ACC112 (cell line): ENCODE measurements around the gene FSTL3.

Experiments
- H2AFZ ChIP-seq: fragments of 200-600 bp; sonication (generic); one replicate; pipeline ENCODE4 v1.6.0; 2017; ENCODE audit warnings: antibody characterized with exemption, low read length; ENCODE audit not compliant: unreplicated experiment
- H3K27ac ChIP-seq: fragments of 200-600 bp; sonication (generic); 2 replicates; pipeline ENCODE4 v1.5.1; 2014; ENCODE audit warnings: low read depth, mild to moderate bottlenecking, antibody characterized with exemption, low read length, moderate library complexity
- H3K27me3 ChIP-seq: fragments of 200-600 bp; sonication (generic); 2 replicates; pipeline ENCODE4 v1.6.1; 2014; ENCODE audit warnings: mild to moderate bottlenecking, antibody characterized with exemption, low read length, moderate library complexity, mixed read lengths; ENCODE audit not compliant: insufficient read depth
- H3K36me3 ChIP-seq: fragments of 200-600 bp; sonication (generic); 2 replicates; pipeline ENCODE4 v1.6.1; 2016; ENCODE audit warnings: mild to moderate bottlenecking, antibody characterized with exemption, low read length, moderate library complexity, mixed read lengths; ENCODE audit not compliant: insufficient read depth
- H3K4me1 ChIP-seq: fragments of 200-600 bp; sonication (generic); one replicate; pipeline ENCODE4 v1.6.1; 2016; ENCODE audit warnings: low read length, mixed read lengths; ENCODE audit not compliant: insufficient read depth, unreplicated experiment, control insufficient read depth
- H3K4me3 ChIP-seq: fragments of 200-600 bp; sonication (generic); 2 replicates; pipeline ENCODE4 v1.5.1; 2014; ENCODE audit warnings: mild to moderate bottlenecking, low read depth, low read length
- H3K79me2 ChIP-seq: fragments of 200-600 bp; sonication (generic); one replicate; pipeline ENCODE4 v1.6.0; 2016; ENCODE audit warnings: low read length; ENCODE audit not compliant: control insufficient read depth, unreplicated experiment, insufficient read depth

Gene FSTL3

DNA sequence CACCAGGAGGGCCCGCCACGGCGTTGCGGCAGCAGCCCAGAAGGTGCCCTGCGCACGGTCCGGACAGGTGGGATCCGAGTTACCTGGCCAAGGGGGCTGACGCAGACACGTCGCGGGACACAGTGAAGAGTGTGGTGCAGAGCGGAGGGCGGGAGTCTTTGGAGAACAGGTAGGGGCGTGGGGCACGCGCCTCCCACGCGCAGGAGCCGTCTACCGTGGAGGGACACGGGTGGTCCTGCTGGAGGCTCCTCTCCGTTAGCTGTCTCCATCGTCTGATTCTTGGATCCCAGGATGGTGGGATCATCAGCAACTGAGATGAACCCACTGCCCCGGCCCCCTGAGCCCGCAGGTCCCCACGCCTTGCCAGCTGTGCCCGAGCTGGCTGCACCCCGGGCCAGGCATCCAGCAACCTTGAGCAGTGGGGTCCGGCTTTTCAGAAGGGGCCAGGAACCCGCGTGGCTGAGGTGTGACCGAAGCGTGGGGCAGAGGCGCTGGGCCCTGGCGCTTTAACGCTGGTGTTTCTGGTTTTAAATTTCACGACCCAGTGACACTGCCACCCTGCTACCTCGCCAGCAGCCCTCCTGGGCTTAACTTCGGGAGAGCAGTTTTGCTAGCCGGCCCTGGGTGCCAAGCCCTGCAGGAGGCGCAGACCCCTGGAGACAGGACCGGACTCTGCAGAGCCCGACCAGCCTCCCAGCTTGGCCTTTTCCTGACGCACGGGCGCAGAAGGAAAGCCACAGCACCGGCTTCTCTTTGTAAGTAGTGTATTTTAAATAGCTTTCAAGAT, 29.2 kb upstream of the FSTL3 start:
- H3K4me3 ChIP-seq = no peak overlapping the region
- no peak overlapping the region for H2AFZ ChIP-seq
- H3K27me3 ChIP-seq = no peaks in the 10 kb centered on the region
- H3K79me2 ChIP-seq = peaks cover 6% of the 10 kb centered on the region
- H3K27ac ChIP-seq = no peak overlapping the region
- no peaks in the 10 kb centered on the region for H3K36me3 ChIP-seq
- H3K4me1 ChIP-seq = no peaks in the 10 kb centered on the region

DNA sequence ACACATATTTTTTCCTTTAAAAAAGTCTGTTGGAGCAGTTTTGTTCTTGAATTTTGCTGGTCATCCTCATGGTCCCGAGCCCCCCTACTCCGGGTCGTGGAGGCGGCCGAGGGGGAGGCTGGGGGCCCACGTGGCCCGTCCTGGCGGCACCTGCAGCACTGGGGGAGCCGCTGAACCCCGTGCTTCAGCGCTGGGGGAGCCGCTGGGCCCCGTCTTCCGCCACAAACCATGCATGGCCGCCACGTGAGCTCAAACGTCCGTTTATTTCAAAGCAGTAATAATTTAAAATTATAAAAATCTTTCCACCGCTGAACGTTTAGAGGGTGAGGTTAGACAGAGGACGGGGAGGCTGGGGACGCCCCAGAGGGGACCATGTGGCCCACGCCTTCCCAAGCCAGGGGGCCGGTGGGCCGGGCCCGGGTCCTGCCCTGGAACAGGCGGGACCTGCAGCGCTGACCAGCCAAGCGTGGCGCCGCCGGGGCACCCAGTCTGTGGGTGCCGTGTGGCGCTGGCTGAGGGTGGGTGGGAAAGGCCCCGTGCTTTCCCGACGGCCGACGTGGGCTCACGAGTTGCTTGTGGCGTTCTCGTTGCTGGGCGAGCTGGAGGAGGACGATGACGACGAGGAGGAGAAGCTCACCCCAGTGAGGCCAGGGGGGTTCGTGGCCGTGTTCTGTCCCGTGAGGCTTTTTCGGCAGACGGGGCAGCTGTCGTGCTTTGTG, 28.5 kb upstream of the FSTL3 start:
- no peaks in the 10 kb centered on the region for H3K36me3 ChIP-seq
- no peaks in the 10 kb centered on the region for H3K4me1 ChIP-seq
- no peak overlapping the region for H3K4me3 ChIP-seq
- no peak overlapping the region for H3K27ac ChIP-seq
- peaks cover 12% of the 10 kb centered on the region for H3K79me2 ChIP-seq
- no peak overlapping the region for H2AFZ ChIP-seq
- no peaks in the 10 kb centered on the region for H3K27me3 ChIP-seq

DNA sequence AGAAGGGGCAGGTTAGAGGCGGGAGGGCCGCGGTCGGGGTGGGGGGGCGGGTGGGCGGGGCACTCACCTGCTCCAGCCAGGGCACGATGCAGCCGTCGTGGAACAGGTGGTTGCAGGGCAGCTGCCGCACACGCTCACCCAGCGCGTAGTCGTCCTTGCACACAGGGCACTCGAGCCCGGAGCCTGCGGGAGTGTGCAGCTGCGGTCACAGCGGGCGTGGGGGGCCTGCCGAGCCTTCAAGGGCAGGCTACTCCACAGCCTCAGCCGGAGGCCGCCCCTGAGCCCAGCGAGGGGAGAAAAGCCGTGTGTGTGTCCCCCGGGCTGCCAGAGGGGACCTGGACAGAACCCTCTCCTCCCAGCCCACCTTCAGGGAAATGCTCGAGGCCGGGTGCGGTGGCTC, 27.9 kb upstream of the FSTL3 start:
- peaks cover 17% of the 10 kb centered on the region for H3K79me2 ChIP-seq
- no peaks in the 10 kb centered on the region for H3K36me3 ChIP-seq
- no peak overlapping the region for H2AFZ ChIP-seq
- no peaks in the 10 kb centered on the region for H3K27me3 ChIP-seq
- no peak overlapping the region for H3K27ac ChIP-seq
- H3K4me3 ChIP-seq = no peak overlapping the region
- no peaks in the 10 kb centered on the region for H3K4me1 ChIP-seq

DNA sequence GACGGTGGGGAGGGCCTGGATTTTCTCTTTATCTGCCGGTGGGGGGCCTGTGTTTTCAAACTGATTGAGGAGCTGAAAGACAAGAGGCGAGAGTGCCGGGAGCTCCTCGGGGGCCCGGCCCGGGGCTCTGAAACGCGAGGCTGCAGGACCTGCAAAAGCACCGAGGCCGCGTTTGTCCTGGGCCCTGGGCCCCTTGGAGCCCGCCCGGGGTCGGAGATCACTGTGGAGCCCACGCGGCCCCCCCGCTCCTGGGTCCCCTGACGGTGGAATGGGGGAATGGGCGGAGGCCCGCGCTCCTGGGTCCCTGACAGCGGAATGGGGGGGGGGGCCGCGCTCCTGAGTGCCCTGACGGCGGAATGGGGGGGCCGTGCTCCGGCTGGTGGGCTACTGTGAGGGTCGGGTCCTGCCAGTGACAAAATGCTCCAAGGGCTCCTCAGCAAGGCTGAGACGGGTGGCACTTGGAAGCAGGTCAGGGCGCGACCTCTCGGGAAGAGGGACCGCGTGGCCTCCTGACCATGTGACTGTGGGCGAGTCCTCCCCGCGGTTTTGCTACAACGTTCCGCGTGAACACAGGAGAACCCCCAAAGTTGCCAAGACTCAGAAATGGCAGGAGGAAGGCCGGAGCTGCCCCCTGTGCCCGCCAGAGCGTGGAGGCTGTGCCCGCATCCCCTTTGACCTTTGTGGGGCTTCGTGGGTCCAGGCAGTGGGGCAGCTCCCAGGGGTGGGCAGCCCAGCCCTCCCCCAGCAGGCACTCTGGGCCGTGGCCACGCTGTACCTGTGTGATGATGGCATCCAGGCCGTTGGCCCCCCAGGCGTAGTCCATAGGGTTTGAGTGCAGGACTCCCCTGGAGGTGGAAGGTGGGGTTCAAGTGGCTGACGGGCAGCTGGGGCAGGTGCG, 27.0 kb upstream of the FSTL3 start:
- H3K4me1 ChIP-seq = no peaks in the 10 kb centered on the region
- no peak overlapping the region for H3K27ac ChIP-seq
- peaks cover 26% of the 10 kb centered on the region for H3K79me2 ChIP-seq
- H3K4me3 ChIP-seq = no peak overlapping the region
- H3K36me3 ChIP-seq = no peaks in the 10 kb centered on the region
- no peak overlapping the region for H2AFZ ChIP-seq
- H3K27me3 ChIP-seq = no peaks in the 10 kb centered on the region

DNA sequence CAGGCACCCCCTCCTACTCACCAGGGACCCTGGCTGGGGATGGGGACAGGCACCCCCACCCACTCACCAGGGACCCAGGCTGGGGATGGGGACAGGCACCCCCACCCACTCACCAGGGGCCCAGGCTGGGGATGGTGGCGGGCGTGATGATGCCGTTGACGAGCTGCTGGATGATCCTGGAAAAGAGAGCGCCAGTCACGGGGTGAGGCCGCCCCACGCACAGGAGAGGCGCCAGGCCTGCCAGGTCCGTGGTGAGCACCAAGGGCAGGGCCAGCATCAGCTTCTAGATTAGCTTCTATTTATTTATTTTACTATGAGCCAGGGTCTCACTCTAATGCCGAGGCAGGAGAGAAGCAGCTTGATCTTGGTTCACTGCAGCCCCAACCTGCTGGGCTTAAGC, 26.1 kb upstream of the FSTL3 start:
- Histone ChIP-seq H2AFZ (no peak overlapping the region), H3K36me3 (no peaks in the 10 kb centered on the region)

DNA sequence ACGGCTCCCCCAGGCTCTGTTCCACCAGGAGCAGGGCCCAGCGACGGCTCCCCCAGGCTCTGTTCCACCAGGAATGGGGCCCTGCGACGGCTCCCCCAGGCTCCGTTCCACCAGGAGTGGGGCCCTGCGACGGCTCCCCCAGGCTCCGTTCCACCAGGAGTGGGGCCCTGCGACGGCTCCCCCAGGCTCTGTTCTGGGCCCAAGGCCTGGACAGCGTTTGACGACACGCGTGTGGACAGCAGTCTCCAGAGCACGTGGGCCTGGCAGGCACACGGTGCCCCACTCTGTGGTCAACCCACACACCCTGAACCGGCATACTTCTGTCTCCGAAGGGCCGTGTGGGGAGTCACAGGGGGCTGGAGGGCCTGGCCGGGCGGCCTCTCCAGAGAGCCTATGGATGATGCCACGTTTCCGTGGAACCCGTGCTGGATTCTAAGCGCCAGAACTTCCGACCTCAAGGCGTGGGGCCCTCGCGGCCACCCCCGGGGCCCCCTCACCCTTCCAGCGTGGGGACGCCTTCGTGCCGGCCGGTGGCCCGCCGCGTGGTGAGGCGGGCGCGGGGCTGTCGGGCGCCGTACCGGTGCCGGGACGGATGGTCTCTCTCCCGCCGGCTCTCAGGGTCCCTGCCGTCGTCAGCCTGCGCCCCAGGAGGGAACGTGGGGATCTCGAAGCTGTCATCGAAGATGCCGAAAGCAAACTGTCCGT, 24.9 kb upstream of the FSTL3 start:
- H3K27me3 ChIP-seq = no peaks in the 10 kb centered on the region
- H3K27ac ChIP-seq = no peak overlapping the region
- H3K79me2 ChIP-seq = peaks cover 42% of the 10 kb centered on the region
- no peak overlapping the region for H3K4me3 ChIP-seq
- no peak overlapping the region for H2AFZ ChIP-seq
- H3K36me3 ChIP-seq = no peaks in the 10 kb centered on the region
- no peaks in the 10 kb centered on the region for H3K4me1 ChIP-seq

More for the DNA sequence above, 26.1 kb upstream of the FSTL3 start:
- H3K4me1 ChIP-seq = no peaks in the 10 kb centered on the region
- H3K27me3 ChIP-seq = no peaks in the 10 kb centered on the region
- peaks cover 31% of the 10 kb centered on the region for H3K79me2 ChIP-seq
- H3K27ac ChIP-seq = no peak overlapping the region
- no peak overlapping the region for H3K4me3 ChIP-seq

DNA sequence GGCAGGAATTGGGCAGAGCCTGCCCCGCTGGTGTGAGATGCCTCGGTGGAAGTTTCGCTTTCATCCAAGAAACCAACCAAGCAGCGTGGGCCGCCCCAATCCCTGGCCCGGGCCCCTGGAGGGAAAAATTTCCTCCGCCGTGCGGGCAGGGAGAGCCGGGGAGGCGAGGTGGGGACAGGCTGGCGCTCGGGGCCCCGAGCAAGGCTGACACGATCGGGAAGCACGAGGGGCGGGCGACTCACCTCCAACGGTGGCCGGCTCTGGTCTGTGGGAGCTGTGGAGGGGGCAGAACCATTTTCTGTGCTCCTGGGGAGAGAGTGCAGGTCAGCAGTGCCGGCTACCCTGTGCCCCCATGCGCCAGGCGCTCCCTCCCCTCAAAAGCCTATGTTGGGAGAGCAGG, 24.2 kb upstream of the FSTL3 start:
- no peak overlapping the region for H3K4me3 ChIP-seq
- no peak overlapping the region for H2AFZ ChIP-seq
- H3K4me1 ChIP-seq = no peaks in the 10 kb centered on the region
- H3K27ac ChIP-seq = no peak overlapping the region
- H3K27me3 ChIP-seq = no peaks in the 10 kb centered on the region
- H3K79me2 ChIP-seq = peaks cover 49% of the 10 kb centered on the region
- no peaks in the 10 kb centered on the region for H3K36me3 ChIP-seq

DNA sequence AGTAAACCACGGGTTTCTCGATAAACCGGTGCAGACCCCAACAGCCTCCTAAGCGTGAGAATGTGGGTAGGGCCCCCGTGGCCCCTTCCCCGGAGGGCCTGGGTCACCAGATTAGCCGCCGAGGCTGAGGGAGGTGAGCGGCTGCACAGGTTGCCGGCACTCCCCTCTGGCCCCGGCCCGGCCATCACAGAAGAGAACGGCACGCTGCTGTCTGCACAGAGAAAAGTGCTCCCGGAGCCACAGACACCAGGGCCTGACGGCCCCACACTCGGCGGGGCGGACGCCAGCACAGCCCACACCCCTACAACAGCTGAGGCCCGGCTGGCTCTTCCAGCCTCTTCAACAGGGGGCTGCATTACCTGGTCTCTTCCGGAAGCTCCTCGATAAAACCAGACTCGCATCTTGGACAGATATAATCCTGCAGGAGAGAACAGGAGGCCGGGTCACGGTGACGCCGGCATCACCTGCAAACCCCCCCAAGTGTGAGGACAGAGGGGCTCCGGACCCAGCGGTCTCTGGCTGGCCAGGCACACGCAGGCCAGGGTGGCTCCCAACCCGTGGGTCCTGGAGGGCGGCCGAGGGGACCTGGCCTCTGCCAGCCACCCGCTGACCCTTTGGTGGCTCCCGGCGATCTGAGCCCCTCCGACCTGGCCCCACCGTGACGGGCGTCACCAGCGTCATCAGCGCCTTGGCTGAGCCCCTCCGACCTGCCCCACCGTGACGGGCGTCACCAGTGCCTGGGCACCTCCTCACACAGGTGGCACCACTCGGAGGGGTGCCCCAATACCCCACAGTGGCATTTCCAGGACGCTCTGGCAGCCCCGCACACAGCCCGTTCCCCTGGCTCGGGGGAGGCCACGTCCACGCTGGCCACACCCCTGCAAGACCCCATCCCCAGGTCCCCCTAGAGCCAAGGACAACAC, 23.5 kb upstream of the FSTL3 start:
- no peaks in the 10 kb centered on the region for H3K36me3 ChIP-seq
- no peak overlapping the region for H2AFZ ChIP-seq
- H3K4me3 ChIP-seq = no peak overlapping the region
- peaks cover 57% of the 10 kb centered on the region for H3K79me2 ChIP-seq
- no peak overlapping the region for H3K27ac ChIP-seq
- H3K4me1 ChIP-seq = no peaks in the 10 kb centered on the region
- no peaks in the 10 kb centered on the region for H3K27me3 ChIP-seq

DNA sequence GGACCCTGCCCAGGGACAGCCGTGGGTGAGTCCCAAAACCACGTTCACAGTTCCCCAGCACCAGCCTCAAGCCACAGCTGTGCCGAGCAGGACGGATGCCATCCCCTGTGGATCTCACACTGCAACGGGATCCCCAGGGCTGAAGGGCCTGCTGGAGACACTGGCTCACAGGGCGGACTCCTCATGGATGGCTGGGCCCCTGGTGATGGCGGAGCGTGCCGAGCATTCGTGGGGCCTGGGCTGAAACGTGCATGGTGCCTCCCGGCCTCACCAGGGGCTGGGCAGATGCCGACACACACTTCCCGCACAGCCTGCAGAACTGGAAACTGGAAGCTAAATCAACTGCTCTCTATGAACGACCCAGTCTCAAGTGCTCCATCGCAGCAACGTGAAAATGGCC, 22.8 kb upstream of the FSTL3 start:
- Histone ChIP-seq H3K27ac (no peak overlapping the region), H3K36me3 (no peaks in the 10 kb centered on the region), H3K4me3 (no peak overlapping the region), H3K27me3 (no peaks in the 10 kb centered on the region), H3K4me1 (no peaks in the 10 kb centered on the region), H2AFZ (no peak overlapping the region), H3K79me2 (peaks cover 64% of the 10 kb centered on the region)
